Measurements from ENCODE around the gene HP1BP3. TPM values are rescaled to one million over a fixed set of nuclear protein-coding genes. Genes with fewer than 3 reads are reported as not detected.
A peak's percentile ranks its signal among the peaks of the same experiment; 100 is the strongest.

The HP1BP3 gene
- total RNA-seq, 1 experiment from 2014 or later = 263 TPM

- ChIA-PET POLR2A (interaction anchor here (0.5 kb wide), 1 partner anchor 38 kb away, joined by 4 read pairs; no protein-coding TSS in a partner anchor), CTCF (interaction anchor here (1.0 kb wide), 1 partner anchor 34 kb away, joined by 3 read pairs; no protein-coding TSS in a partner anchor)
- no TSS peak for BruUV-seq (replicated peaks)
- no peak for ATAC-seq
- in situ Hi-C loops (cut with HindIII; ENCODE audit: low pct_unique_long_range_greater_than_20kb, low sequenced_read_pairs) (no loop called here), intact Hi-C loops (cut with micrococcal nuclease; ENCODE audit: unreplicated experiment) (no loop called here)
- no peaks in the 10 kb centered on the region for H3K36me3 ChIP-seq (ENCODE audit: control insufficient read depth, insufficient read depth, low read length)
- no peak for DNase-seq (ENCODE audit: low read depth, low spot score)
- H3K27ac ChIP-seq (ENCODE audit: low read length) = peak overlapping the region; percentile 79
- no peaks in the 10 kb centered on the region for H3K9me3 ChIP-seq (ENCODE audit: control insufficient read depth, insufficient read depth, low read depth, low read length)
- H3K27me3 ChIP-seq (ENCODE audit: control insufficient read depth, insufficient read depth, low read length) = no peaks in the 10 kb centered on the region
- H3K4me1 ChIP-seq (ENCODE audit: control insufficient read depth, insufficient read depth, low read length) = peaks cover 28% of the 10 kb centered on the region
- peak overlapping the region; percentile 59 to 64 for H3K4me3 ChIP-seq (ENCODE audit: low read depth in 2 of 2, low read length in 2 of 2)
- TF ChIP-seq SIN3A (IDR thresholded peaks at IDR 0.05; ENCODE audit: borderline replicate concordance, insufficient read depth, low read depth, low read length) (no peak), CTCF (IDR thresholded peaks at IDR 0.05) (no peak), REST (IDR thresholded peaks at IDR 0.05; ENCODE audit: insufficient read depth in 1 of 2, low read depth in 2 of 2, low read length in 1 of 2) (no peak), POLR2AphosphoS5 (IDR thresholded peaks at IDR 0.05; ENCODE audit: low read depth, low read length) (no peak), TCF7L2 (IDR thresholded peaks at IDR 0.05; ENCODE audit: low read depth, low read length) (no peak)
These were observed 56.4 kb downstream of the HP1BP3 start for GRCh38 chr1:20730690-20731056.

GRCh38 chr1:20729990-20730689, 57.0 kb downstream of the HP1BP3 start:
- in situ Hi-C loops (cut with HindIII; ENCODE audit: low pct_unique_long_range_greater_than_20kb, low sequenced_read_pairs) = no loop called here
- POLR2A ChIA-PET = interaction anchor here (0.5 kb wide), 1 partner anchor 38 kb away, joined by 4 read pairs; no protein-coding TSS in a partner anchor

More at GRCh38 chr1:20729990-20730689, 57.0 kb downstream of the HP1BP3 start:
- Histone ChIP-seq H3K4me3 (ENCODE audit: low read depth in 2 of 2, low read length in 2 of 2) (peak overlapping the region in 1 of 2 experiments; percentile 64; a peak in 3 of 4 replicates), H3K27me3 (ENCODE audit: control insufficient read depth, insufficient read depth, low read length) (no peaks in the 10 kb centered on the region), H3K9me3 (ENCODE audit: control insufficient read depth, insufficient read depth, low read depth, low read length) (no peaks in the 10 kb centered on the region), H3K36me3 (ENCODE audit: control insufficient read depth, insufficient read depth, low read length) (no peaks in the 10 kb centered on the region), H3K4me1 (ENCODE audit: control insufficient read depth, insufficient read depth, low read length) (peaks cover 28% of the 10 kb centered on the region), H3K27ac (ENCODE audit: low read length) (peak overlapping the region; percentile 79; the same call in 1 of the 2 replicates)
- intact Hi-C loops (cut with micrococcal nuclease; ENCODE audit: unreplicated experiment) = no loop called here
- no peak for DNase-seq (ENCODE audit: low read depth, low spot score)
- TF ChIP-seq REST (IDR thresholded peaks at IDR 0.05; ENCODE audit: insufficient read depth in 1 of 2, low read depth in 2 of 2, low read length in 1 of 2) (no peak), SIN3A (IDR thresholded peaks at IDR 0.05; ENCODE audit: borderline replicate concordance, insufficient read depth, low read depth, low read length) (no peak), TCF7L2 (IDR thresholded peaks at IDR 0.05; ENCODE audit: low read depth, low read length) (no peak), POLR2AphosphoS5 (IDR thresholded peaks at IDR 0.05; ENCODE audit: low read depth, low read length) (no peak), CTCF (IDR thresholded peaks at IDR 0.05) (no peak)
- no TSS peak for BruUV-seq (replicated peaks)
- no peak for ATAC-seq
- CTCF ChIA-PET = interaction anchor here (1.0 kb wide), 1 partner anchor 33 kb away, joined by 3 read pairs; no protein-coding TSS in a partner anchor

All from Panc1 (cell line).